ENCODE measurements around the gene GAD1.

DNA sequence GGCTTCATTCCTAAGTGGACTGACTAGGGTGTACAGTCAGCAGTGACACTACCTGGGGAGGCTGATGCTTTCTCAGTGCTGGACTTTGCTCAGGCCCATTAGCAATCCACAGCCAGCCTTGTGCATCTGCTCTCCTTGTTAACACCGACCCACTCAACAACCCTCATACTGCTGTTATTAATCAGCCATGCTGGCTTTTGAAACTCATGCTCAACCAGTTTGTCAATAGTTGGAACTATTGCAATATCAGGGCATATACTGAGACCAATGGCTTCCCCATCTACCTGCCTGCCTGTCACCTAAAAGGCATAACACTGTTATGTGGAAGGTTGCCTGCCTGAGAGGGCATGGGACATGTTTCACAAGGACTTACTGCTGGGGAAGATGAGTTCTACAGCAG lies 39.4 kb downstream of the GAD1 start:
- TF ChIP-seq YY1 (IDR thresholded peaks at IDR 0.05; ENCODE audit: insufficient read depth, insufficient read length) (no peak), ZNF274 (IDR thresholded peaks at IDR 0.05; ENCODE audit: low read depth, low read length) (no peak), SUZ12 (IDR thresholded peaks at IDR 0.05; ENCODE audit: extremely low read depth, insufficient read depth, insufficient read length) (no peak)

Measured in NT2/D1 (cell line).